ENCODE data around the gene NRG3. TPM values are rescaled to one million over a fixed set of nuclear protein-coding genes. Genes with fewer than 3 reads are reported as not detected.

Gene NRG3
- total RNA-seq, 1 experiment from 2014 or later: 0.66 TPM

GRCh38 chr10:81953420-81953819, 78.4 kb downstream of the NRG3 start:
- Histone ChIP-seq H3K36me3 (ENCODE audit: control insufficient read depth, insufficient read depth, low read length) (no peaks in the 10 kb centered on the region), H3K4me3 (ENCODE audit: low read depth, low read length) (no peak overlapping the region), H3K4me1 (no peaks in the 10 kb centered on the region), H3K27me3 (replicated peaks; ENCODE audit: control insufficient read depth, insufficient read depth, low read length) (no peaks in the 10 kb centered on the region), H3K9me3 (no peaks in the 10 kb centered on the region)
- ChIA-PET POLR2A (no interaction called here), CTCF (no interaction called here)
- no TSS peak for BruUV-seq (replicated peaks)
- Mint-ChIP-seq H3K27ac (ENCODE audit: unreplicated experiment) (no peak overlapping the region), H3K4me1 (ENCODE audit: low read depth, unreplicated experiment) (no peaks in the 10 kb centered on the region), H3K9me3 (ENCODE audit: unreplicated experiment) (no peaks in the 10 kb centered on the region), H3K4me3 (ENCODE audit: unreplicated experiment) (no peak overlapping the region), H3K27me3 (ENCODE audit: insufficient read depth, unreplicated experiment) (peaks cover 2% of the 10 kb centered on the region), H3K36me3 (ENCODE audit: insufficient read depth, unreplicated experiment) (no peaks in the 10 kb centered on the region)
- DNase-seq: no peak
- intact Hi-C loops (cut with micrococcal nuclease; ENCODE audit: unreplicated experiment): no loop called here
- TF ChIP-seq CTCF (IDR thresholded peaks at IDR 0.05; ENCODE audit: insufficient read depth in 1 of 2, low read depth in 1 of 2, low read length in 1 of 2, severe bottlenecking in 1 of 2, unreplicated experiment in 1 of 2): no peak

GRCh38 chr10:81957976-81958375, 83.0 kb downstream of the NRG3 start:
- Histone ChIP-seq H3K4me3 (ENCODE audit: low read depth, low read length) (no peak overlapping the region), H3K27me3 (replicated peaks; ENCODE audit: control insufficient read depth, insufficient read depth, low read length) (no peaks in the 10 kb centered on the region), H3K9me3 (no peaks in the 10 kb centered on the region), H3K4me1 (no peaks in the 10 kb centered on the region), H3K36me3 (ENCODE audit: control insufficient read depth, insufficient read depth, low read length) (no peaks in the 10 kb centered on the region)
- no TSS peak for BruUV-seq (replicated peaks)
- H3K9me3 Mint-ChIP-seq (ENCODE audit: unreplicated experiment): no peaks in the 10 kb centered on the region
- ChIA-PET CTCF (no interaction called here), POLR2A (no interaction called here)
- no peak for TF ChIP-seq CTCF (IDR thresholded peaks at IDR 0.05; ENCODE audit: insufficient read depth in 1 of 2, low read depth in 1 of 2, low read length in 1 of 2, severe bottlenecking in 1 of 2, unreplicated experiment in 1 of 2)
- H3K4me1 Mint-ChIP-seq (ENCODE audit: low read depth, unreplicated experiment): no peaks in the 10 kb centered on the region
- intact Hi-C loops (cut with micrococcal nuclease; ENCODE audit: unreplicated experiment): no loop called here
- no peak overlapping the region for H3K27ac Mint-ChIP-seq (ENCODE audit: unreplicated experiment)
- no peak for DNase-seq
- H3K4me3 Mint-ChIP-seq (ENCODE audit: unreplicated experiment): no peak overlapping the region
- H3K36me3 Mint-ChIP-seq (ENCODE audit: insufficient read depth, unreplicated experiment): no peaks in the 10 kb centered on the region
- H3K27me3 Mint-ChIP-seq (ENCODE audit: insufficient read depth, unreplicated experiment): peaks cover 2% of the 10 kb centered on the region

GRCh38 chr10:81959016-81959415, 84.0 kb downstream of the NRG3 start:
- Histone ChIP-seq H3K27me3 (replicated peaks; ENCODE audit: control insufficient read depth, insufficient read depth, low read length) (no peaks in the 10 kb centered on the region), H3K9me3 (no peaks in the 10 kb centered on the region), H3K4me3 (ENCODE audit: low read depth, low read length) (no peak overlapping the region), H3K4me1 (no peaks in the 10 kb centered on the region), H3K36me3 (ENCODE audit: control insufficient read depth, insufficient read depth, low read length) (no peaks in the 10 kb centered on the region)
- no peak for DNase-seq
- H3K27ac Mint-ChIP-seq (ENCODE audit: unreplicated experiment): no peak overlapping the region
- peaks cover 2% of the 10 kb centered on the region for H3K27me3 Mint-ChIP-seq (ENCODE audit: insufficient read depth, unreplicated experiment)
- H3K4me3 Mint-ChIP-seq (ENCODE audit: unreplicated experiment): no peak overlapping the region
- ChIA-PET POLR2A (no interaction called here), CTCF (no interaction called here)
- H3K9me3 Mint-ChIP-seq (ENCODE audit: unreplicated experiment): no peaks in the 10 kb centered on the region
- intact Hi-C loops (cut with micrococcal nuclease; ENCODE audit: unreplicated experiment): no loop called here
- H3K36me3 Mint-ChIP-seq (ENCODE audit: insufficient read depth, unreplicated experiment): no peaks in the 10 kb centered on the region
- no peaks in the 10 kb centered on the region for H3K4me1 Mint-ChIP-seq (ENCODE audit: low read depth, unreplicated experiment)
- no TSS peak for BruUV-seq (replicated peaks)
- TF ChIP-seq CTCF (IDR thresholded peaks at IDR 0.05; ENCODE audit: insufficient read depth in 1 of 2, low read depth in 1 of 2, low read length in 1 of 2, severe bottlenecking in 1 of 2, unreplicated experiment in 1 of 2): no peak

All from Caco-2 (cell line).